Measurements from ENCODE around the gene PCDHGA10. TPM values are rescaled to one million over a fixed set of nuclear protein-coding genes. Genes with fewer than 3 reads are reported as not detected.
"Not testable (repeated sequence)": the region's sequence is repeated elsewhere in the genome, so short reads cannot be mapped to it uniquely, and the experiment has no call there.

PCDHGA10 gene
- total and polyA plus RNA-seq, 4 donors, result 0.89 to 12.9 (median 3.3) TPM

GRCh38 chr5:141417494-141418172 is 4.8 kb downstream of the PCDHGA10 start, which contains the start of gene PCDHGB7:
Gene PCDHGB7, plus strand, starts transcription at chr5:141417677. Its CDS starts 183 bp downstream, at chr5:141417860.
- peak; percentile 78 to 81 (median 79) for DNase-seq
- H3K4me1 ChIP-seq (ENCODE audit: control insufficient read depth in 5 of 5, insufficient read depth in 5 of 5, low read length in 5 of 5); H3K9ac ChIP-seq (ENCODE audit: insufficient read depth in 1 of 2, low read length in 2 of 2); H3K27me3 ChIP-seq (ENCODE audit: control insufficient read depth in 3 of 3, insufficient read depth in 3 of 3, low read length in 2 of 3): not testable (repeated sequence)
- Histone ChIP-seq H3K36me3 (ENCODE audit: control insufficient read depth in 4 of 4, insufficient read depth in 4 of 4, low read length in 4 of 4) (peaks cover 0 to 38% (median 0%) of the 10 kb centered on the region in 4 donors), H3K9me3 (ENCODE audit: control insufficient read depth in 4 of 4, insufficient read depth in 3 of 4, low read length in 3 of 4) (peaks cover 3 to 60% (median 41%) of the 10 kb centered on the region in 4 donors), H3K4me3 (peak within 1 kb of the TSS; percentile 59), H3K27ac (ENCODE audit: low read depth in 1 of 2, low read length in 1 of 2) (peak within 1 kb of the TSS in 1 of 2 donors; percentile 41)
- 6 to 7% methylated on average over 35 to 47 of the region's 47 CpGs for WGBS, 2 donors
- ATAC-seq (ENCODE audit: insufficient read depth, low FRiP score), result peak; percentile 84
- peak; percentile 40 for TF ChIP-seq CTCF (IDR thresholded peaks at IDR 0.05; ENCODE audit: control extremely low read depth, extremely low read depth)

GRCh38 chr5:141419074-141419880 is 6.5 kb downstream of the PCDHGA10 start:
- Histone ChIP-seq H3K27me3 (ENCODE audit: control insufficient read depth in 3 of 3, insufficient read depth in 3 of 3, low read length in 2 of 3) (peaks cover 0 to 4% (median under 1%) of the 10 kb centered on the region in 3 donors), H3K27ac (ENCODE audit: low read depth in 1 of 2, low read length in 1 of 2) (no peak overlapping the region), H3K4me3 (no peak overlapping the region), H3K36me3 (ENCODE audit: control insufficient read depth in 4 of 4, insufficient read depth in 4 of 4, low read length in 4 of 4) (peaks cover 0 to 30% (median 0%) of the 10 kb centered on the region in 4 donors), H3K9me3 (ENCODE audit: control insufficient read depth in 4 of 4, insufficient read depth in 3 of 4, low read length in 3 of 4) (peaks cover 5 to 57% (median 34%) of the 10 kb centered on the region in 4 donors), H3K4me1 (ENCODE audit: control insufficient read depth in 5 of 5, insufficient read depth in 5 of 5, low read length in 5 of 5) (peaks cover 0 to 3% (median 0%) of the 10 kb centered on the region in 5 donors), H3K9ac (ENCODE audit: insufficient read depth in 1 of 2, low read length in 2 of 2) (no peak overlapping the region)
- 28 to 31% methylated on average over 73 to 74 of the region's 74 CpGs for WGBS, 2 donors
- TF ChIP-seq CTCF (IDR thresholded peaks at IDR 0.05; ENCODE audit: control extremely low read depth, extremely low read depth), result no peak
- no peak for ATAC-seq (ENCODE audit: insufficient read depth, low FRiP score)
- no peak for DNase-seq

GRCh38 chr5:141420855-141421488 is 8.2 kb downstream of the PCDHGA10 start, which contains the start of gene PCDHGA11:
Gene PCDHGA11, plus strand, starts transcription at chr5:141421051. Its CDS starts 177 bp downstream, at chr5:141421228.
- peak; percentile 18 for TF ChIP-seq CTCF (IDR thresholded peaks at IDR 0.05; ENCODE audit: control extremely low read depth, extremely low read depth)
- DNase-seq (peak; percentile 41 to 51 (median 41)), ATAC-seq (ENCODE audit: insufficient read depth, low FRiP score) (no peak)
- H3K27ac ChIP-seq (ENCODE audit: low read depth in 1 of 2, low read length in 1 of 2), result no peak within 1 kb of the TSS
- H3K27me3 ChIP-seq (ENCODE audit: control insufficient read depth in 3 of 3, insufficient read depth in 3 of 3, low read length in 2 of 3), result peaks cover 0 to 4% (median 0%) of the 10 kb centered on the region in 3 donors
- peaks cover 0 to 3% (median 0%) of the 10 kb centered on the region in 5 donors for H3K4me1 ChIP-seq (ENCODE audit: control insufficient read depth in 5 of 5, insufficient read depth in 5 of 5, low read length in 5 of 5)
- WGBS, 2 donors, result 8 to 13% methylated on average over 42 of the region's 42 CpGs
- peak within 1 kb of the TSS; percentile 37 for H3K4me3 ChIP-seq
- H3K9ac ChIP-seq (ENCODE audit: insufficient read depth in 1 of 2, low read length in 2 of 2), result no peak within 1 kb of the TSS
- peaks cover 5 to 49% (median 37%) of the 10 kb centered on the region in 4 donors for H3K9me3 ChIP-seq (ENCODE audit: control insufficient read depth in 4 of 4, insufficient read depth in 3 of 4, low read length in 3 of 4)
- H3K36me3 ChIP-seq (ENCODE audit: control insufficient read depth in 4 of 4, insufficient read depth in 4 of 4, low read length in 4 of 4), result peaks cover 0 to 34% (median under 1%) of the 10 kb centered on the region in 4 donors

Data from lung (tissue), 12 donors.